ENCODE results near the gene BLOC1S4.

BLOC1S4 gene

DNA sequence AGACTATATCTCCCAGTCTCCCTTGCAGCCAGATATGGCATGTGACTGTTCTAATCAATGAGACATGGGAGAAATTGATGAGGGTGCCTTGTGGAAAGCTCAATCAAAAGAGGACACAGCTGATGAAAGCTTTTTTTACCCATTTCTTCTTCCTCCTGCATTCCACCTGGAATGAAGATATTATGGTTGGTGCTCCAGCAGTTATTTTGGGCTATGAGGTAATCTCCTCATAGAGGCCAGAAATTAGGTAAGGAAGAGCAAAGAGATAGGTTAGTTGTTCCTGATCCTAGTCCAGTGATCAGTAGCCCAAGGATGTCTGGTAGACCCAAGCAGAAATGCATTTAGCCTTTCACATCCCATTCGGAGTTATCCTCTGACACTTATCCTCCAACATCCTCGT lies 49.7 kb downstream of the BLOC1S4 start:
- H3K4me1 ChIP-seq (ENCODE audit: insufficient read depth, low read length, severe bottlenecking) = no peaks in the 10 kb centered on the region
- H3K36me3 ChIP-seq (ENCODE audit: insufficient read depth, low read length) = no peaks in the 10 kb centered on the region
- H3K9me2 ChIP-seq (ENCODE audit: low read depth, low read length) = no peaks in the 10 kb centered on the region
- H2AFZ ChIP-seq (ENCODE audit: low read length) = no peak overlapping the region
- H3K9ac ChIP-seq (ENCODE audit: low read length) = no peak overlapping the region
- TF ChIP-seq, protein P1, sequence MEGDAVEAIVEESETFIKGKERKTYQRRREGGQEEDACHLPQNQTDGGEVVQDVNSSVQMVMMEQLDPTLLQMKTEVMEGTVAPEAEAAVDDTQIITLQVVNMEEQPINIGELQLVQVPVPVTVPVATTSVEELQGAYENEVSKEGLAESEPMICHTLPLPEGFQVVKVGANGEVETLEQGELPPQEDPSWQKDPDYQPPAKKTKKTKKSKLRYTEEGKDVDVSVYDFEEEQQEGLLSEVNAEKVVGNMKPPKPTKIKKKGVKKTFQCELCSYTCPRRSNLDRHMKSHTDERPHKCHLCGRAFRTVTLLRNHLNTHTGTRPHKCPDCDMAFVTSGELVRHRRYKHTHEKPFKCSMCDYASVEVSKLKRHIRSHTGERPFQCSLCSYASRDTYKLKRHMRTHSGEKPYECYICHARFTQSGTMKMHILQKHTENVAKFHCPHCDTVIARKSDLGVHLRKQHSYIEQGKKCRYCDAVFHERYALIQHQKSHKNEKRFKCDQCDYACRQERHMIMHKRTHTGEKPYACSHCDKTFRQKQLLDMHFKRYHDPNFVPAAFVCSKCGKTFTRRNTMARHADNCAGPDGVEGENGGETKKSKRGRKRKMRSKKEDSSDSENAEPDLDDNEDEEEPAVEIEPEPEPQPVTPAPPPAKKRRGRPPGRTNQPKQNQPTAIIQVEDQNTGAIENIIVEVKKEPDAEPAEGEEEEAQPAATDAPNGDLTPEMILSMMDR (IDR thresholded peaks at IDR 0.05; ENCODE audit: low read length) = no peak
- no peak for TF ChIP-seq EZH2 (IDR thresholded peaks at IDR 0.05; ENCODE audit: borderline replicate concordance, low read length)
- no peaks in the 10 kb centered on the region for H4K20me1 ChIP-seq (ENCODE audit: insufficient read depth, low read length)
- H3K9me3 ChIP-seq (ENCODE audit: low read length) = no peaks in the 10 kb centered on the region
- no peaks in the 10 kb centered on the region for H3F3A ChIP-seq (ENCODE audit: insufficient read depth, low read length)
- no peak overlapping the region for H3K27ac ChIP-seq (ENCODE audit: low read depth, low read length, poor library complexity, severe bottlenecking)
- no peaks in the 10 kb centered on the region for H3K79me2 ChIP-seq (ENCODE audit: insufficient read depth, low read length)
- no peaks in the 10 kb centered on the region for H3K27me3 ChIP-seq (ENCODE audit: insufficient read depth, low read length)
- no peak overlapping the region for H3K4me2 ChIP-seq (ENCODE audit: low read length)
- H3K4me3 ChIP-seq (ENCODE audit: low read depth, low read length, poor library complexity, severe bottlenecking) = no peak overlapping the region

Data from OCI-LY1 (cell line).